IPS-NIHi11 (cell line): ENCODE measurements around the gene SORT1.
"Not testable (repeated sequence)": the region's sequence is repeated elsewhere in the genome, so short reads cannot be mapped to it uniquely, and the experiment has no call there.

ENCODE experiments used
- DNase-seq: peaks from one replicate; pipeline ENCODE4 v3.0.0; 2012; ENCODE audit warnings: mixed read lengths, low spot score

SORT1 gene

GRCh38 chr1:109338608-109339007 is 59.1 kb downstream of the SORT1 start:
- no peak for DNase-seq

DNA sequence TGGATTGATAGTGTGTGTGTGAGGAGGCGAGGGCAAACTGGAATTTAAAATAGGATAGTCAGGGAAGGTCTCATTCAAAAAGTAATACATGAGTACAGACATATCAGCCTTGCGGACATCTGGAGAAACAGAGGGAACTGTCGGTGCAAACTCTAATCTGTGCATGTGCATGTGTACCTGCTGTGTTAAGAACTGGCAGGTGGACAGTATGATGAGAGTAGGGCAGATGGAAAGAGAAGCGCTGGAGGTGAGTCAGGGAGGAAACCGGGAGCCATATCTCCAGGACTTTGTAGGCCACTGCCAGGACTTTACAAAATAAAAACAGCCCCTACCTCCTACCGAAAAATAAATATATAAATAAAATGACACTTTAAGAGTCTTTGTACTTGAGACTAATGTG is 59.6 kb downstream of the SORT1 start:
- no peak for DNase-seq

DNA sequence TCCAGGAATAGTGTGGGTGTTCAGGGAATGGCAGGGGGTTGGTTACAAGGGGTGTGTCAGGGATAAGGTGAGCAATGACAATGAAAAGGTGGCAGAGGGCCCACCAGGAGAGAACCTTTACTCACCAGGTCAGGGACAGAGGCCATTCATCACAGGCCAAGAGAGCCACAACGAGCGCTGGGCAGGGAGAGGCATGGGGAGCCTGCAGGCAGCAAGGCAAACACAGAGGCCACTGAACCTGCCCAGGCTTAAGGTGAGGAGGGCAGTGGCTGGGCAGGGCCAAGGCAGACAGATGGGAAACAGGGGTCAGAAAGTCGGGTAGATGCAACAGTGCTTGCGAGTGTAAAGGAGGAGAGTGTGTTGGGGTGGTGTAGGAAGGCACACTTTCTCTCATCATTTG is 62.6 kb downstream of the SORT1 start:
- no peak for DNase-seq

DNA sequence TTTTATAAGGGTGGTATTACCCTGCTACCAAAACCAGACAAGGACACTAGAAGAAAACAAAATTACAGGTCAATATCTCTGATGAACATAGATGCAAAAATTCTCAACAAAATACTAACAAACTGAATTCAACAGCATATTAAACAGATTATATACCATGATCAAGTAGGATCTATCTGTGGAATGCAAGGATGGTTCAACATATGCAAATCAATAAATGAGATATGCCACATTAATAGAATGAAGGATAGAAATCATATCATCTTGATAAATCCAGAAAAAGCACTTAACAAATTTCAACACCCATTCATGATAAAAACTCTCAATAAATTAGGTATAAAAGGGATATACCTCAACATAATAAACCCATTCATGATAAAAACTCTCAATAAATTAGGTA is 66.6 kb downstream of the SORT1 start:
- no peak for DNase-seq

DNA sequence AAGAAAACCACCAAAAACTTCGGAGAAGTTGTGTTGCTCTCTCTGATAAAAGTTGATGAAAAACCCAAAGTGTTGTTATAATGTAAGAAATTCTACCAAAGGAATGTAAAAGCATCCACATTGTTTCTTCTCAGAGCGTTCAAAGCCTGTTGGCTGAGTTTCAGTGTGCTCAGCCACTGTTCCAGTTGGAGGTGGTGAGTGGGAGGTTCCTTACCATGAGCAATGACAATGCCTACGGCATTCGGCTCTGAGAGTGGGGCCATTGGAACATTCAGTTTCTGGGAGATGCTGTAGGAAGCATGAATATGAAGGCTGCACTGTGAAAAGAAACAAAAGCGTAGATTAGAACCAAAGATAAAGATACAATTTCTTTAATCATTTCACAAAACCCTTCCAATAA is 70.4 kb downstream of the SORT1 start:
- DNase-seq, result no peak

GRCh38 chr1:109322974-109323373 is 74.7 kb downstream of the SORT1 start:
- no peak for DNase-seq

DNA sequence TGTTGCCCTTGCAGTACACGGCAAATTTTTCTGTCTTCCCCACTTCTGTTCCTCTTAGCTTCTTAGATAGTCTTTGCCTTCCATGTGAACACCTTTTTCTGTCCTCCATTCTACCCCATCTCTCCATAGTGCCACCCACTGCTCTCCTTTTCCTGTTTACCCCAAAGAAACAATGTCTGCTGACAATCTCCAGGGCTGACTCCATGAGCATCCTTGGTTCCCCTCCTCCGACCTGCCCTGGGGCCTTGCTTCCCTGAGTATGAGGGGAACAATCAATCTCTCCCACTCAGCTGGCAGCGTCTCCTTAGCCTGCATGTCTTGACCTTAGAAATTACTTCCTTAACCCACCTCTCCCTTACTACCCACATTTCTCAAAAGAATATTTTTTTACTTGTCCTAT is 78.6 kb downstream of the SORT1 start:
- DNase-seq, result no peak

GRCh38 chr1:109316506-109316905 is 81.2 kb downstream of the SORT1 start:
- DNase-seq, result no peak

- DNase-seq, result no peak
These were observed 82.4 kb downstream of the SORT1 start for GRCh38 chr1:109315288-109315687.

DNA sequence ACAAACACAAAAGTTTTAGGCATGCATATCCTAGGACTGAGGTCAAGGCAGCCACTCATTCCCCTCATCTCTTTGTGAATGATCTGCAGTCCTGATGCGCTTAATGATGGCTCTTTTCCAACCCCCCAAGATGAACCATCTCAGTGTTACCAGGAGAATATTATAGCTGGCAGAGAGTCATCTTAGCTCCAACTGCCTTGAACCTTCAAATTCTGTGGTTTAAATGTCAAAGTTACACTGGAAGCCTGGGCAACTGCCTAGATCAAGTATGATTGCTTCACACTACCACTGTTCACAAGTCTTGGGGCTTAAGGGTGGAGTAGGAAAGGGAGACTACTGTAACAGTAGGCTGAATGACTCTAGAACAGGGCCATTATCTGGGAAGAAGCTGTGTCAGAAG is 82.9 kb downstream of the SORT1 start:
- DNase-seq, result no peak

DNA sequence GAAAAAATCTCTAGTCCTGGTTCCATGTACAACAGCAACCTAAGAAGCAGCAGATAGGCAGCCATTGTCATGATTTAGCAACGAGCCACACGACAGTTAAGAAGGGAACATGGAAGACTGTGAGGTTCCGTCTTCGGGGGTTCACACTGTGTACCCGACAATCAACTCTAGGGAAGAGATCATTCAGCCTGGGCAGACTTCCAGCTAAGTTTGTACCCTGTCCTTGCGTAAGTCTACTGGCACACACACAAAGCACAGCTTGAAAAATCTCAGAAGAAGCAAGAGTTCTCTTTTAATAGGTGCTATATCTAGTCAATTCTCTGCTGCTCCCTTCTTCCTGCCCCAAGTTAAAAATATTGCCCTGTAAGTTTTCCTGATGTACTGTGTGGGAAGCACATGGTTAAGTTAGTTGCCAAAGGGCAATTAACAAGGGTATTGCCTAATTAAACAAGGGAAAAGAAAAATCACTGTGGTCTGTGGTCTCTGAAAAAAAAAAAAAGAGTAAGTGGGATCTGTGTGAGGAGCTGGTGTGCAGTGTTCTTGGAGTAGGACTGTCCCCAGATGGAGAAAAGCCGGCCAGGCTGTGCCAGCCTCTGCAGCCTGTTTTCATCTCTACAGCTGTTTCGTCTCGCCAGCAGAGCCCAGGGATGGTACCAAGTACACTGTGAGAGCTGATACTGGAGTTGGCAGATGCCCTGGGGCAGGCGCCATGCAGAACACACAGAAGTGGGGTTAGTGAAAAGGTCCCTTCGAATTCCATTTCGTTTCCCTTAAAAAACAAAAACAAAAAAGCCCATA is 84.5 kb downstream of the SORT1 start:
- no peak for DNase-seq

DNA sequence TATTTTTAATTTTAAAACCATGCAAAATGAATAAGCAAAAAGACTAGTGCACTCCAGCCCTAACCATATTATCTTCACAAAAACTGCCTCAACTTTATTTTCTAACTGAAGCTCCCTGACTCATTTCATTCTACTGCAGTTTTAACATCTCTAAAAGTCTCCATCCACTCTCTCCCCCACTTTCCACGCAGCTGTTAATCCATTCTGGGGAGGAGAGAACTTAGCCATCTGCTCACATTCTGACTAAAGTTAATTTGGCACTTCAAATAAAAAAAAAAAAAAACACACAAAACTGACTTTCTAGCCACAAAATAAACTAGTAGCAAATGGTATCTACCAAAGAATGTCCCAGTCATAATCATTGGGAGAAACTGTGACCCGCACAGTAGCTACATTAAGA is 85.5 kb downstream of the SORT1 start:
- no peak for DNase-seq

- DNase-seq, result no peak
These were observed 88.4 kb downstream of the SORT1 start for GRCh38 chr1:109309347-109309746.

- DNase-seq, result no peak
These were observed 90.3 kb downstream of the SORT1 start for GRCh38 chr1:109307274-109308021.

DNA sequence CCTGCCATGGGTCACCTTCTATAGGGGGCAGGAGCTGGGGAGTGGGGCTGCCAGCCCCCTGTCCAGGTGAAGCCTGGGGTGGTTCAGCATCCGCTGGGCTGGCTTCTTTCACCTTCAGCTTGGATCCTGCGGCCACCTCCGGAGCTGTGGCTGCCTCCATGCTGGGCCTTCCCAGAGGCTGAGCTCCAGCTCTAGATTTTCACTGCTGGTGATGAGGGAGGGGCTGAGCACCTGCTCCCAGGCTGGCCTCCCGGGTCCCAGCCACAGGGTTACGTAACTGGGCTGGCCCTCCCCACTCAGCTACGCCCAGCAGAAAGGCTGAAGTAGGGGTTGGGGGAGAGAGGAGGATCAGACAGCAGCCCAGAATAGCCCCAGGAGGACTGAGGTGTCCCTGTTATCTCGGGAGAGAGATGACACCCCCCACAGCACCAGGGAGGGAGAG is 90.9 kb downstream of the SORT1 start, which contains the start of gene MYBPHL:
MYBPHL (minus strand) TSS at position 180 of the 442 bp plus-strand sequence; CDS start at position 160, 20 bp downstream.
- no peak for DNase-seq

DNA sequence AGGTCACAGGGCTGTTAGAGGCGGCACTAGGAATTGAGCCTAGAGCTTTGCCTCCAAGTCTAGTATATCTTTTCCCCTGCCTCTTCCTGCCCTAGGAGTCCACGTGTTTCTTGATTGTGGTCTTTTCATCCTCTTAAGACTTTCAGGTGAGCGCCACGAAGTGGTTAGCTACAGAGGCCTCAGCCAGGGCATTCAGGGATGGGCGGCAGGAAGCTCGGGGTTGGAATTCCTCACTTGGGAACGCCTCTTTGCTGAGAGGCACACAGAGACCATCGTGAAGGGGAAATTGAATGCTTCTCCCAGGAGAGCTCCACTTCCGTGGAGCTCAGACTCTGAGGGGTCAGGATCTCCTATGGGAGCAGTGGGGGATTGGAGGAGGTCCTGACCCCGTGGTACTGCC is 91.7 kb downstream of the SORT1 start:
- DNase-seq, result not testable (repeated sequence)

DNA sequence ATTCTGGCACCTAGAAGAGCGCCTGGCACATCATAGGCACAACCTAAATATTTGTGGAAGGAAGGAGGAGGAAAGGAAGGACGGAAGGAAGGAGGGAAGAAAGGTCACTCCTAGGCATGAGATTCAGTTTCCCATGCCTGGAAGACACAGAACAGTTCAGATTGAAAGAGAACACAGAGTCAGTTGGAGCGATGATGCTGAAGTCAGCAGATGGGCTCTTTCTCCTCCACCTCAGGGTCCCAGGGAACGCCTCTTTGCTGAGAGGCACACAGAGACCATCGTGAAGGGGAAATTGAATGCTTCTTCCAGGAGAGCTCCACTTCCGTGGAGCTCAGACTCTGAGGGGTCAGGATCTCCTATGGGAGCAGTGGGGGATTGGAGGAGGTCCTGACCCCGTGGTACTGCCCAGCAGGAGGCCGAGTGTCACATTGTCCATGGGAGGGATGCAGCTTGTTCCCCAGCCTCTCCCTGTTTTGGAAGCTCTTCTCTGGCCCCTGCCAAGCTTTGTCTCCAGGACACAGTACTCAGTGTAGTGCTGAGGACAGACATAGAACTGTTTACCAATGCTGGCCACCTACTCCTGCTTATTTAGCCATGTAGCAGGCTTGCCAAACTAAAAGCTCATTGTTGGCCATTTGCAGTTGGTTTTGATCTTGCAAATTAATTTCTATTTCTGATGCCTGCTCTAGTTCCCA is 93.3 kb downstream of the SORT1 start:
- DNase-seq, result no peak

DNA sequence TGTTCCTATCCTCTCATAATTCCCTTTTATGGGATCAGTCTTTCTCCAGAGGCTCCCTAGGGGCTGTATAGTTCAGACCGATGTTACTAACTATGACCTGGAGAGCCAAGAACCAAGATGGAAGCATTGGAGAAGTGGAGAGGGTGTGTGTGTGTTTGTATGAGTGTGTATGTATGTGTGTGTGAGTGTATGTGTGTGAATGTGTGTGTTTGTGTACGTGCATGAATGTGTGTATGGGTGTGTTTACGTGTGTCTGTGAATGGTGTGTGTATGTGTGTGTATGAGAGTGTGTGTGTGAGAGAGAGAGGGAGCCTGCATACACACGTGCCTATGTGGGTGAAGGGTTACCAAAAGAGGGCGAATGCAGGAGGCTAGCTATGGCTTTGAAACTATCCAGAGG is 95.8 kb downstream of the SORT1 start:
- DNase-seq, result no peak

DNA sequence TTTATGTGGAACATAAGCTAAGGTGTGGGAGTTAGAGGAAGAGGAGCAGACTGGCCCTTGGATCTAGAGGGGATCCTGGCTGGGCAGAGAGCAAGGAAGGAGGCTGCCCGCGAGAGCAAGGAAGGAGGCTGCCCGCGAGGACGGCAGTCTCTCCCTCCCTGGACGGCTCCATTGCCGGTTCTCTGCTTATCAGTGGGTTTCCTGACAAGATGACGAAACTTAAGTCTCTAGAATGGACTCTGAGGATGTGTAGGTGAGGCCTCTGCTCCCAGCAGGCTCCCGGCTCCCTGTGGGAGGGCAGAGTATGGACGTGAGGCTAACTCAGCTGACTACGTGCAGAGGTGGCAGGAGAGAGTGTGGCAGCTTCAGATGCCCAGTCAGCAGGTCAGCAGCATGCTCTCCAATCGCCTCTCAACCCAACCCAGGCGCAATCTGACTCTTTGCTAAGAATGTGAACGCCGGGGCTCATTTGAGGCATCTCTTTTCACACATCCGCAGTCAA is 97.0 kb downstream of the SORT1 start:
- no peak for DNase-seq

DNA sequence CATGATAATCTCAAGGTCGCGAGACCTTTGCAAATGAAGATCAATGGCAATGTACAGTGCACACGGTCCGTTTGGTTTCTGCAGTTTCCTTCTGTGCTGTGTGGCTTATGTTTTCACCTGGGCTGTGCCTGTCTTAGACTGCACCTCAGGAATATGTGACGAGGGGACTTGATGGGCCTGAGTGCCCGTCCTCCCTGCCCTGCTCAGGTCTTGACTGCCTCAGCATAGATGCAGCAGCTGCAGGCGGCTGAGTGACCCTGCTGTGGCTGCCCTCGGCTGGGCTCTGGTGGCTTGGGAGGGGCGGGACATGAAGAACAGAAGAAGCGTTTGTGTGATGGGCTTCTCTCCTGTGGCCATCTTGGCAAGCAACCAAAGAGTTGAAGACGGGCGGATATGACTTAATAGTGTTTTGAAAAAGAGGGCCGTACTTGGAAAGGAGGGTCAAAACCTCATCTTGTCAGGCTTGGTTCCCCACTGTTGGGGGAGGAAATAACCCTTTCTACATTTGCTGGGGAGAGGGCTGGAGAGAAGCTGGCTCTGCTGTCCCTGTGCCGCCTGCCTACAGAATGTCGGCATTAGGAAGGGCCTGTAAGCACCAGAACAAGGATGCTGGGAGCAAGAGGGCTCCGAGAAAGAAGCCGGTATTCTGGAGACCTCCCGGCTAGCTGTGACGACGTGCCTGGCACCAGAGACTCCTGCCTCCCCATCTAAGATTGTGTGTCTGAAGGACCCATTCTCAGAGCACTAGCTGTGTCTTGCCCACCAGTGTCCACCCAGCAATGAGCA is 98.0 kb downstream of the SORT1 start:
- DNase-seq, result no peak

DNA sequence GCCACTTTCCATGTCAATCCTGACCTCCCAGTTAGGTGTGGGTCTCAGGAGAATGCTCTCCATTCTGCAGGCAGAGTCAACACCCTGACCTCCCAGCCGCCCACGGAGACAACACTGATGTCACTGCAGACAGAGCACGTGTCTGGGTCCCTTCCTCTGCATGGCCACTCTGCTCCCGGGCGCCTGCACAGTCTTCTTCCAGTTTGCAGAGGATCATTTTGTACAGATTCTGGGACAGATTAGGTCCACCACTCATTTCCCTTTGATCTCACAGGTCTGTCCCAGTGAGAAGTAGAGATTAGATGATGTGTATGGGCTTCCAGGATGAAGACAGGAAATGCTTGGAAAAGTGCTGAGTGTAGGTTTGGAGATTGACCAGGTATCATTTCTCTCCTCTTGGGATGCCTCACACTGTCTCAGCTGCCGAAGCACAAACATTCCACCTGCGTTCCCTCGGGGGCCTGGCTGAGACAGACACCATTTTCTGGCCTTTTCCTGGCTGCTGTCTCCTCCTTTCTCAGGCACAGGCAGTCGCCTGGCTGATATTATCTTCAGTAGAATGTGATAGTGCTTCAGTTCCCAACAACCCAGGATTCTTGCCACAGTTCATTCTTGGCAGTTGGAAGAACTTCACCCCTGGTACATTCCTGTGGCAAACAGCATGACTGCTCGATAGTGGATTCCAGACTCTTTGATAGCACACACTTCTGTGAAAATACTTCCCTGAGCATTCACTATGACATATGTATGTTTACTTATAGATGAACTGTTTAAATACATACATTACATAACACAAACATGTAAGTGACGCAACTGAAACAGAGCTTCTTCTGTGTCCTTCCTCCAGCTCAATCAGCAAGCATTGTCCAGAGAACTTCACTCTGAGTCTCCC is 98.8 kb downstream of the SORT1 start:
- no peak for DNase-seq
